Hematopoietic multipotent progenitor cell treated with erythropoietin and hydrocortisone succinate and interleukin-3 and kit ligand, for 4 days (in vitro differentiated cells): ENCODE measurements around the gene CPVL.
A peak's percentile ranks its signal among the peaks of the same experiment; 100 is the strongest.

Experiments used
- DNase-seq: peaks from one replicate; pipeline ENCODE4 v3.0.0-alpha.2; 2015

CPVL gene

GRCh38 chr7:28998105-28998504 is 148.2 kb downstream of the CPVL start:
- no peak for DNase-seq

GRCh38 chr7:28996836-28997235 is 149.5 kb downstream of the CPVL start:
- DNase-seq = no peak

- DNase-seq = no peak
These were observed 153.0 kb downstream of the CPVL start for GRCh38 chr7:28993371-28993770.

GRCh38 chr7:28992798-28993197 is 153.5 kb downstream of the CPVL start:
- no peak for DNase-seq

- no peak for DNase-seq
These were observed 156.0 kb downstream of the CPVL start for GRCh38 chr7:28990200-28990960.

- DNase-seq = no peak
These were observed 156.9 kb downstream of the CPVL start for GRCh38 chr7:28989211-28989980.

- DNase-seq = no peak
These were observed 157.5 kb downstream of the CPVL start for GRCh38 chr7:28988810-28989209.

- DNase-seq = no peak
These were observed 158.2 kb downstream of the CPVL start for GRCh38 chr7:28988091-28988490.

- peak; percentile 45 for DNase-seq
These were observed 159.6 kb downstream of the CPVL start for GRCh38 chr7:28986765-28987110.

GRCh38 chr7:28986028-28986764 is 160.1 kb downstream of the CPVL start:
- no peak for DNase-seq

GRCh38 chr7:28984631-28985030 is 161.7 kb downstream of the CPVL start:
- DNase-seq = peak; percentile 85

- DNase-seq = no peak
These were observed 162.1 kb downstream of the CPVL start for GRCh38 chr7:28984217-28984616.

- no peak for DNase-seq
These were observed 162.7 kb downstream of the CPVL start for GRCh38 chr7:28983396-28984190.

GRCh38 chr7:28981161-28981465 is 165.2 kb downstream of the CPVL start:
- DNase-seq = no peak

GRCh38 chr7:28980451-28981160 is 165.7 kb downstream of the CPVL start:
- no peak for DNase-seq

- DNase-seq = no peak
These were observed 166.6 kb downstream of the CPVL start for GRCh38 chr7:28979776-28980175.

GRCh38 chr7:28977881-28978280 is 168.5 kb downstream of the CPVL start:
- no peak for DNase-seq

GRCh38 chr7:28976022-28976421 is 170.3 kb downstream of the CPVL start:
- DNase-seq = no peak

- DNase-seq = no peak
These were observed 172.7 kb downstream of the CPVL start for GRCh38 chr7:28973591-28973990.

GRCh38 chr7:28964056-28964455 is 182.3 kb downstream of the CPVL start:
- DNase-seq = no peak

GRCh38 chr7:28961972-28962371 is 184.4 kb downstream of the CPVL start:
- no peak for DNase-seq

GRCh38 chr7:28960071-28960840 is 186.1 kb downstream of the CPVL start:
- DNase-seq = no peak
